Mesenchymal stem cell (in vitro differentiated cells and primary cell): ENCODE results near the gene TP53AIP1.

Experiments used
- DNase-seq: peaks from one replicate; pipeline ENCODE4 v3.0.0-alpha.2; 2013
- H2AFZ ChIP-seq: one replicate; pipeline ENCODE4 v1.6.1; 2013; ENCODE audit warnings: low read depth, mild to moderate bottlenecking, control low read depth, inconsistent platforms, low read length, moderate library complexity
- H2AK5ac ChIP-seq: 2 replicates; pipeline ENCODE4 v1.6.1; 2013; ENCODE audit warnings: low read length, moderate library complexity, mild to moderate bottlenecking, inconsistent platforms; ENCODE audit not compliant: severe bottlenecking
- H2BK120ac ChIP-seq: one replicate; pipeline ENCODE4 v1.6.1; 2013; ENCODE audit warnings: low read depth, mild to moderate bottlenecking, inconsistent platforms, low read length, moderate library complexity
- H2BK12ac ChIP-seq, 2 experiments: one replicate each; pipeline ENCODE4 v1.6.1; 2013; ENCODE audit warnings: inconsistent platforms in 2 of 2, low read length in 2 of 2, mild to moderate bottlenecking in 2 of 2, moderate library complexity in 2 of 2, control low read depth in 1 of 2
- H2BK15ac ChIP-seq: one replicate; pipeline ENCODE4 v1.6.1; 2013; ENCODE audit warnings: mild to moderate bottlenecking, low read depth, inconsistent platforms; ENCODE audit not compliant: poor library complexity, severe bottlenecking
- H2BK5ac ChIP-seq: 2 replicates; pipeline ENCODE4 v1.6.1; 2013; ENCODE audit warnings: low read depth, mild to moderate bottlenecking, low read length, control low read depth, inconsistent platforms; ENCODE audit not compliant: poor library complexity, severe bottlenecking
- H3K14ac ChIP-seq, 2 experiments: one replicate each; pipeline ENCODE4 v1.6.1; 2013; ENCODE audit warnings: inconsistent platforms in 2 of 2, low read length in 2 of 2, control low read depth in 1 of 2, mild to moderate bottlenecking in 1 of 2, moderate library complexity in 1 of 2
- H3K18ac ChIP-seq, 2 experiments: one replicate each; pipeline ENCODE4 v1.6.1; 2013; ENCODE audit warnings: inconsistent platforms in 2 of 2, low read length in 2 of 2, control low read depth in 1 of 2, low read depth in 1 of 2, mild to moderate bottlenecking in 1 of 2
- H3K23ac ChIP-seq, 2 experiments: one replicate each; pipeline ENCODE4 v1.6.1; 2013; ENCODE audit warnings: inconsistent platforms in 2 of 2, low read length in 2 of 2, mild to moderate bottlenecking in 2 of 2, moderate library complexity in 2 of 2, control low read depth in 1 of 2
- H3K27ac ChIP-seq: 2 replicates; pipeline ENCODE4 v1.5.1; 2013; ENCODE audit warnings: mild to moderate bottlenecking, moderate library complexity, low read length, control low read depth, inconsistent platforms; ENCODE audit not compliant: poor library complexity, severe bottlenecking
- H3K27me3 ChIP-seq, 2 experiments: 2 replicates each; pipeline versions ENCODE4 v1.6.1 to v1.7.0; 2013; ENCODE audit warnings: low read length in 2 of 2, mild to moderate bottlenecking in 2 of 2, moderate library complexity in 2 of 2, control low read depth in 1 of 2, inconsistent platforms in 1 of 2; ENCODE audit not compliant: control insufficient read depth in 1 of 2, insufficient read depth in 1 of 2
- H3K36me3 ChIP-seq, 2 experiments: 2 replicates each; pipeline versions ENCODE4 v1.6.1 to v1.7.0; 2013; ENCODE audit warnings: low read length in 2 of 2, control low read depth in 1 of 2, inconsistent platforms in 1 of 2, low read depth in 1 of 2, mild to moderate bottlenecking in 1 of 2; ENCODE audit not compliant: insufficient read depth in 2 of 2, control insufficient read depth in 1 of 2
- H3K4ac ChIP-seq, 2 experiments: one replicate each; pipeline ENCODE4 v1.6.1; 2013; ENCODE audit warnings: inconsistent platforms in 2 of 2, low read length in 2 of 2, mild to moderate bottlenecking in 2 of 2, moderate library complexity in 2 of 2, control low read depth in 1 of 2, low read depth in 1 of 2
- H3K4me1 ChIP-seq: 2 replicates; pipeline ENCODE4 v1.6.1; 2013; ENCODE audit warnings: low read depth, low read length, control low read depth; ENCODE audit not compliant: control insufficient read depth, insufficient read depth
- H3K4me2 ChIP-seq: 2 replicates; pipeline ENCODE4 v1.6.1; 2013; ENCODE audit warnings: low read length, mild to moderate bottlenecking, inconsistent platforms; ENCODE audit not compliant: poor library complexity, severe bottlenecking
- H3K4me3 ChIP-seq, 2 experiments: 2 replicates each; pipeline versions ENCODE4 v1.5.1 to v1.7.0; 2013; ENCODE audit warnings: low read length in 2 of 2, mild to moderate bottlenecking in 2 of 2, control low read depth in 1 of 2, low read depth in 1 of 2; ENCODE audit not compliant: insufficient read depth in 1 of 2
- H3K79me1 ChIP-seq: replicated peaks from 2 replicates; pipeline ENCODE4 v1.6.1; 2013; ENCODE audit warnings: mild to moderate bottlenecking, control low read depth, low read length, inconsistent platforms; ENCODE audit not compliant: poor library complexity, severe bottlenecking
- H3K9ac ChIP-seq: 2 replicates; pipeline ENCODE4 v1.7.0; 2013; ENCODE audit warnings: mild to moderate bottlenecking, low read length, moderate library complexity
- H3K9me3 ChIP-seq: 2 replicates; pipeline ENCODE4 v1.7.0; 2013; ENCODE audit warnings: mild to moderate bottlenecking, low read length; ENCODE audit not compliant: control insufficient read depth
- H4K8ac ChIP-seq: one replicate; pipeline ENCODE4 v1.6.1; 2013; ENCODE audit warnings: inconsistent platforms, mild to moderate bottlenecking, low read length, moderate library complexity
- H4K91ac ChIP-seq: one replicate; pipeline ENCODE4 v1.6.1; 2013; ENCODE audit warnings: mild to moderate bottlenecking, low read length, inconsistent platforms
- WGBS: methylation state at CpG from one replicate; pipeline ENCODE4 v1.1.7; 2013; ENCODE audit warnings: mixed read lengths; 5-methylcytosine and 5-hydroxymethylcytosine counted together

The TP53AIP1 gene

GRCh38 chr11:128898580-128899344, 43.9 kb downstream of the TP53AIP1 start:
- Histone ChIP-seq H2AFZ (no peak overlapping the region), H3K18ac (no peak overlapping the region), H2BK15ac (no peak overlapping the region), H4K8ac (no peak overlapping the region), H3K4me1 (peaks cover 9% of the 10 kb centered on the region), H3K27ac (no peak overlapping the region), H2BK5ac (no peak overlapping the region), H3K9ac (no peak overlapping the region), H3K4me3 (no peak overlapping the region), H2BK120ac (no peak overlapping the region), H4K91ac (no peak overlapping the region), H3K36me3 (no peaks in the 10 kb centered on the region), H3K9me3 (no peaks in the 10 kb centered on the region), H3K14ac (no peak overlapping the region), H3K4ac (no peak overlapping the region), H3K4me2 (no peak overlapping the region), H3K23ac (no peak overlapping the region), H2BK12ac (no peak overlapping the region), H3K79me1 (no peaks in the 10 kb centered on the region), H3K27me3 (peaks cover 7 to 45% of the 10 kb centered on the region in 2 experiments), H2AK5ac (no peak overlapping the region)
- no peak for DNase-seq
- 93% methylated on average over 13 of the region's 13 CpGs for WGBS

GRCh38 chr11:128897826-128898225, 44.8 kb downstream of the TP53AIP1 start:
- no peak overlapping the region for H3K23ac ChIP-seq
- H3K4me3 ChIP-seq = no peak overlapping the region
- H2BK15ac ChIP-seq = no peak overlapping the region
- no peak overlapping the region for H2AK5ac ChIP-seq
- no peak overlapping the region for H3K14ac ChIP-seq
- no peaks in the 10 kb centered on the region for H3K79me1 ChIP-seq
- H2BK5ac ChIP-seq = no peak overlapping the region
- H3K4ac ChIP-seq = no peak overlapping the region
- H3K18ac ChIP-seq = no peak overlapping the region
- DNase-seq = no peak
- H2AFZ ChIP-seq = no peak overlapping the region
- peaks cover 7 to 48% of the 10 kb centered on the region in 2 experiments for H3K27me3 ChIP-seq
- H2BK120ac ChIP-seq = no peak overlapping the region
- H4K8ac ChIP-seq = no peak overlapping the region
- H3K36me3 ChIP-seq = no peaks in the 10 kb centered on the region
- no peak overlapping the region for H3K27ac ChIP-seq
- H3K4me1 ChIP-seq = peaks cover 2% of the 10 kb centered on the region
- WGBS = 100% methylated on average over 1 of the region's 1 CpG
- H3K9ac ChIP-seq = no peak overlapping the region
- H2BK12ac ChIP-seq = no peak overlapping the region
- H4K91ac ChIP-seq = no peak overlapping the region
- no peaks in the 10 kb centered on the region for H3K9me3 ChIP-seq
- H3K4me2 ChIP-seq = no peak overlapping the region

GRCh38 chr11:128896356-128896755, 46.3 kb downstream of the TP53AIP1 start:
- no peaks in the 10 kb centered on the region for H3K79me1 ChIP-seq
- WGBS = 56% methylated on average over 2 of the region's 2 CpGs
- H3K9me3 ChIP-seq = no peaks in the 10 kb centered on the region
- H3K4ac ChIP-seq = no peak overlapping the region
- no peak overlapping the region for H3K9ac ChIP-seq
- H3K4me3 ChIP-seq = no peak overlapping the region
- no peak overlapping the region for H2BK120ac ChIP-seq
- H3K23ac ChIP-seq = no peak overlapping the region
- no peak overlapping the region for H3K4me2 ChIP-seq
- no peak overlapping the region for H2BK15ac ChIP-seq
- H3K18ac ChIP-seq = no peak overlapping the region
- no peaks in the 10 kb centered on the region for H3K4me1 ChIP-seq
- no peak overlapping the region for H3K27ac ChIP-seq
- no peak for DNase-seq
- no peak overlapping the region for H2BK12ac ChIP-seq
- H3K27me3 ChIP-seq = peaks cover 16 to 45% of the 10 kb centered on the region in 2 experiments
- no peak overlapping the region for H3K14ac ChIP-seq
- no peak overlapping the region for H4K8ac ChIP-seq
- H2BK5ac ChIP-seq = no peak overlapping the region
- no peaks in the 10 kb centered on the region for H3K36me3 ChIP-seq
- H2AK5ac ChIP-seq = no peak overlapping the region
- no peak overlapping the region for H4K91ac ChIP-seq
- H2AFZ ChIP-seq = no peak overlapping the region

GRCh38 chr11:128895526-128895925, 47.1 kb downstream of the TP53AIP1 start:
- Histone ChIP-seq H3K4me1 (peaks cover 7% of the 10 kb centered on the region), H3K23ac (no peak overlapping the region), H3K18ac (no peak overlapping the region), H2BK15ac (no peak overlapping the region), H2BK12ac (no peak overlapping the region), H3K4ac (no peak overlapping the region), H3K4me3 (no peak overlapping the region), H3K27me3 (peaks cover 20 to 44% of the 10 kb centered on the region in 2 experiments), H4K91ac (no peak overlapping the region), H2AK5ac (no peak overlapping the region), H2AFZ (no peak overlapping the region), H4K8ac (no peak overlapping the region), H3K14ac (no peak overlapping the region), H3K4me2 (no peak overlapping the region), H3K9ac (no peak overlapping the region), H3K36me3 (no peaks in the 10 kb centered on the region), H3K27ac (no peak overlapping the region), H3K9me3 (no peaks in the 10 kb centered on the region), H2BK5ac (no peak overlapping the region), H3K79me1 (no peaks in the 10 kb centered on the region), H2BK120ac (no peak overlapping the region)
- DNase-seq = no peak
- 90% methylated on average over 9 of the region's 9 CpGs for WGBS
